Subcutaneous adipose tissue (tissue), 4 donors: ENCODE data around the gene MFN2. TPM values are rescaled to one million over a fixed set of nuclear protein-coding genes. Genes with fewer than 3 reads are reported as not detected.

ENCODE experiments used
- total RNA-seq, 4 donors: library from RNA; depleted of rRNA; stranded (reverse); fragments of >200 nt; gene quantifications; one replicate each; pipeline ENCODE4 v1.1.0, GENCODE V29; 2016
- TF ChIP-seq, protein P1 (sequence below): fragments of 450-650 bp; IDR thresholded peaks from one replicate; pipeline ENCODE4 v1.5.1; 2016; ENCODE audit warnings: low read depth, mild to moderate bottlenecking, control low read depth, antibody characterized with exemption, moderate library complexity

MFN2 gene
- 10 to 100 TPM; 46.5 to 69.9 (median 48.8) TPM for total RNA-seq

DNA sequence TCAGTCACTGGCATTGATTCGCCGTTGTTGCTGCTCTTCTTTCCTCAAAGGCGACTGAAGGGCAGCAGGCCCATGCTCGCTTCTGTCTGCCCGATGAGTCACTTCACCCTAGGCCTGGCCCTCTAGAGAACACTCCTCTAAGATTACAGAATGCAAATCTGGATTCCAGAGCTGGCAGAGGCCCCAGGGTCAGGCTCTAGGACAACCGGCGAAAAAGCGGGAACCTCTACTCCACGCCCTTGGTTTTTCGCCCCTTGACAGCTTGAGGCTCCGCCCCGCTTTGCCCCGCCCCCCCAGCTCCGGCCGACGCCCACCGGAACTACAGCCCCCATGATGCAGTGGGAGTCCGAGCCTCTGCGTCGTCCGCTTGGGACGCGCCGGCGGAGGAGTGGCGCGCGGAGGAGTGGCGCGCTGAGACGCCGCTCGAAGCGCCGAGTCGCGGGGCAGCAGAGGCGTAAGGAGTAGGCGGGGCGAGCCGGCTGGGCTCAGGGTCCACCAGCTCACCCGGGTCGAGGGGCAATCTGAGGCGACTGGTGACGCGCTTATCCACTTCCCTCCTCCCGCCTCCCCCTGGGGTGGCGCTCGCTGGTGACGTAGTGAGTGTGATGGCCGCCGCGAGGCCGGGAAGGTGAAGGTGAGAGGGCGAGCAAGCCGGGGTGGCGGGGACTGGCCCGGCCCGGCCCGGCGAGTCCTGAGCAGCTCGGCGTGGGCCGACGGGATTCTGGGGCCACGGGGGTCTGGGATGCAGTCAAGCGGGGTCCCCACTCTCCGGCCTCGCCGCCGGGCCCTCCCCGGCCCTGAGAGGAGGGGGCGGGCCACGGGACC, at the start of gene MFN2:
MFN2 (plus strand) TSS at position 594 of the 825 bp plus-strand sequence. CDS start 8,725 bp downstream, outside the sequence.
- TF ChIP-seq, protein P1, sequence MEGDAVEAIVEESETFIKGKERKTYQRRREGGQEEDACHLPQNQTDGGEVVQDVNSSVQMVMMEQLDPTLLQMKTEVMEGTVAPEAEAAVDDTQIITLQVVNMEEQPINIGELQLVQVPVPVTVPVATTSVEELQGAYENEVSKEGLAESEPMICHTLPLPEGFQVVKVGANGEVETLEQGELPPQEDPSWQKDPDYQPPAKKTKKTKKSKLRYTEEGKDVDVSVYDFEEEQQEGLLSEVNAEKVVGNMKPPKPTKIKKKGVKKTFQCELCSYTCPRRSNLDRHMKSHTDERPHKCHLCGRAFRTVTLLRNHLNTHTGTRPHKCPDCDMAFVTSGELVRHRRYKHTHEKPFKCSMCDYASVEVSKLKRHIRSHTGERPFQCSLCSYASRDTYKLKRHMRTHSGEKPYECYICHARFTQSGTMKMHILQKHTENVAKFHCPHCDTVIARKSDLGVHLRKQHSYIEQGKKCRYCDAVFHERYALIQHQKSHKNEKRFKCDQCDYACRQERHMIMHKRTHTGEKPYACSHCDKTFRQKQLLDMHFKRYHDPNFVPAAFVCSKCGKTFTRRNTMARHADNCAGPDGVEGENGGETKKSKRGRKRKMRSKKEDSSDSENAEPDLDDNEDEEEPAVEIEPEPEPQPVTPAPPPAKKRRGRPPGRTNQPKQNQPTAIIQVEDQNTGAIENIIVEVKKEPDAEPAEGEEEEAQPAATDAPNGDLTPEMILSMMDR = no peak

DNA sequence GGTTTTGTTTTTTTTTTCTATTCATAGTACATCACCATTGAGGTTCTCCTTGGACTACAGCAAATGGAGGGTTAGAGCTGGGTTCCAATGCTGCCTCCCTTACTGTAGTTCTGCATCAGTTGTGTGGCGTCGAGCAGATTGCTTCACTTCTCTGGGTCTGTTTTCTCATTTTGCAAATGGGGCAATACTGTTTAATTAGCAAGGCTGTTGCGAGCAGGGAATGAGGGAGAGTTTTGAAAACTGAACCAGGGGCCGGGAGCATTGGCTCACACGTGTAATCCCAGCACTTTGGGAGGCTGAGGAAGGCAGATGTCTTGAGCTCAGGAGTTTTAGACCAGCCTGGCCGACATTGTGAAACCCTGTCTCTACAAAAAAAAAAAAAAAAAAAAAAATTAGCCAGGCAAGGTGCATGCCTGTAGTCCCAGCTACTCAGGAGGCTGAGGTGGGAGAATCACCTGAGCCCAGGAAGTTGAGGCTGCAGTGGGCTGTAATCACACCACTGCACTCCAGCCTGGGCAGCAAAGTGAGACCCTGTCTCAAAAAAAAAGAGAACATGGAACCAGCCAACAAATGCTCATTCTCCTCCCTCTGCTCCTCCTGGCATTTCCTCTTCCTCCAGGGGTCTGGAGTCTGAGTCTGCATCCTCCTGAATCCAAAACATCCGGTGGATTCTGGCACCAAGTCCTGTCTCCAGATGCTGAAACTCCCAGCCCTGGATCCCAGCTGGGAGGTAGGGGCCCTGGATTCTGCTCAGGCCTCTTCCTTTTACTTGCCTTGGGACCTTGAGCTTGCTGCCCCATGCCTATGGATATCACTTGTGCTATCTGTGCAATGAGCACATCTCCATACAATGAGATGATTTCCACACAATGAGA, 49.4 kb upstream of the MFN2 start:
- TF ChIP-seq, protein P1 = no peak

DNA sequence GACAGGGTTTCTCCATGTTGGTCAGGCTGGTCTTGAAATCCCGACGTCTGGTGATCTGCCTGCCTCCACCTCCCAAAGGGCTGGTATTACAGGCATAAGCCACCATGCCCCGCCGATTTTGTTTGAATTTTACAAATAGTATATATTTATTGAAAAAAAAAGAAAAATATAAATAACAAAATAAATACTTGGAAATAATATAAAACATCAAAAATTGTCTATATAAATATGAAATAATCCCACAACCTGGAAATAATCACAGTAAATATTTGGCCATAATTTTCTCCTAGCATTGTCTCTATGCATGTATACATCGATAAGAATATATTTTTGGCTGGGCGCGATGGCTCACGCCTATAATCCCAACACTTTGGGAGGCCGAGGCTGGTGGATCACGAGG, 48.4 kb upstream of the MFN2 start:
- TF ChIP-seq, protein P1 = no peak

DNA sequence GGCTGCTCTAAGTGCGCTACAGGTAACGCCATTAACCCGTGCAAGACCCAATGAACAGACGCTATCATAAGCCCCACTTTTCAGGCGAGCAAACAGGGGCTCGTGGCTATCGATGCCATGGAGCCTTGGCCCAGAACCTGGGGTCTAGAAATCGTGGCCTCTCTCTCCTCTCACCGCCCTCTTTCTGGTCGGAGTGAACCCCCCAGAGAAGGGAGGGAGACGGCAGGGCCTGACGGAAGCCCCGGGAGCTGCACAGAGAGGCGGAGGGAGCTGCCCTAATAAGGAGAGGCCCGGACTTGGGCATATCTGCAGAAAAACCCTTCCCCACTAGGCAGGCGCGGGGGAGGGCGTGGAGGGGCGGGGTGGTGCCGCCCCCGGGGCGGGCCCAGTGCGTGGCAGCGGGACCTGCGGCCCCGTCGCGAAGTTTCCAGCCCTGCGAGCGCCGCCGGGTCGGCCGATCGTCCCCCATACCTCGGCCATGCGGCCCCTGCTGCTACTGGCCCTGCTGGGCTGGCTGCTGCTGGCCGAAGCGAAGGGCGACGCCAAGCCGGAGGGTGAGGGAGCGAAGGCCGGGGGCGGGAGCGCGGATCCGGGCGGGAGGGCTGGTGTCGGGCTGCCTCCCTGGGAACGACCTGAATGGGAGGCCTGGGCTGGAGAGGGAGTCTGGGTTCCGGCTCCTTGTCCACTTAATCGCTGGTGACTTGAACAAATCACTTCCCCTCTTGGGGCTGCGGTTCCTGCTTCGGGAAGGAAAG, 45.8 kb upstream of the MFN2 start, which contains the start of gene PLOD1:
PLOD1 (plus strand) TSS at position 416 of the 755 bp plus-strand sequence; CDS start at position 479, 63 bp downstream.
- TF ChIP-seq, protein P1 = no peak

DNA sequence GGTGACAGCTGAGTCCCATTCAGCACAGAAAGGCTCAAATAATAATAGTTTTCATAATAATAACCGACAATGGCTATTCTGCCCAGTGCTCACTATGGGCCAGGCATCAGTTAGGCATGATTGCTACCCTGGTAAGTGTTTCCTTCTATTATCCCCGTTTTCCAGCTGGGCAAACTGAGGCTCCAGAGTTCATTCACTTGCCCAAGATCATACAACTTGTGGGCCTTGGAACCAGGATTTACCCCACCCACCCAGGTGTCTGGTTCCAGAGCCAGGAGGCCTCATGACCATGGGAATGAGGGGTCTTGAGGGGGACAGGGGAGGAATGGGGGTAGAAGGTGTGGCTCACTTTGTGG, 45.2 kb upstream of the MFN2 start:
- TF ChIP-seq, protein P1 = no peak

DNA sequence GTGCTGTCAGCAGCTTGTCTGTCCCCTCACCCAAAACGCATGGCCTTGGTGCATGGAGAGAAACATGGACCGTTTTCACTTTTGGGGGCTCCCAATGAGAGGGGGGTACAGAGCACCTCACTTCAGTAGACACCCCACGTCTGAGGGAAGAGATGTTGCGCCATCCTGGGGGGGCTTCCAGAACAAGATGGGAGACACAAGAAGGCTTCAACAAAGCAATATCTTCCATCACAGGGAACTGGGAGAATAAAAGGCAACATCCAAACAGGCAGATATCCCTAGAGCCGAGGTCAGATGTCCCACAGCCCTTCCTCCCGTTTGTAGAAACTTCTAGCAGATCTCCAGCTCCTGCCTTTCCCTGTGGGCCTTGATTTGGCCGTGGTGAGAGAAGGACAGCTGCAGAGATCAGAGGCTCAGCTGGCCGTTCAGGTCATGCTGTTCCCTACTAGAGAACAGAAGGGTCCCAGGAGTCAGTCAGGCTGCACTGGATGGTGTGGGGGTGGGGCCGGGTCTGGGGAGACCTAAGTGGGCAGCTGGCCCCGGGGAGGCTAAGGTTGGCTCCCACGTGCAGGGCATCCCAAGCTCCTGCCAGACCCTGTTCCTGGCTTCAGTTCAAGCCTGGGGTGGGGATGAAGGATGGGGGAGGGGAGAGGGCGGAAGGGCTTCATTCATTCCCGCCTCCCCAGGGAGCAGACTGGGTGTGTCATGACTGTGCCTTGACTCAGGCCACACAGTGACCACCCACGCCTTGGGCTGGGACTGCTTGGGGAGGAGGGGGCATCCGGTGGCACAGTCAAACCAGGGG, 41.3 kb upstream of the MFN2 start:
- TF ChIP-seq, protein P1 = no peak
